ENCODE data around the gene GAGE10.
A peak's percentile ranks its signal among the peaks of the same experiment; 100 is the strongest.
"Not testable (repeated sequence)": the region's sequence is repeated elsewhere in the genome, so short reads cannot be mapped to it uniquely, and the experiment has no call there.

GAGE10 gene

DNA sequence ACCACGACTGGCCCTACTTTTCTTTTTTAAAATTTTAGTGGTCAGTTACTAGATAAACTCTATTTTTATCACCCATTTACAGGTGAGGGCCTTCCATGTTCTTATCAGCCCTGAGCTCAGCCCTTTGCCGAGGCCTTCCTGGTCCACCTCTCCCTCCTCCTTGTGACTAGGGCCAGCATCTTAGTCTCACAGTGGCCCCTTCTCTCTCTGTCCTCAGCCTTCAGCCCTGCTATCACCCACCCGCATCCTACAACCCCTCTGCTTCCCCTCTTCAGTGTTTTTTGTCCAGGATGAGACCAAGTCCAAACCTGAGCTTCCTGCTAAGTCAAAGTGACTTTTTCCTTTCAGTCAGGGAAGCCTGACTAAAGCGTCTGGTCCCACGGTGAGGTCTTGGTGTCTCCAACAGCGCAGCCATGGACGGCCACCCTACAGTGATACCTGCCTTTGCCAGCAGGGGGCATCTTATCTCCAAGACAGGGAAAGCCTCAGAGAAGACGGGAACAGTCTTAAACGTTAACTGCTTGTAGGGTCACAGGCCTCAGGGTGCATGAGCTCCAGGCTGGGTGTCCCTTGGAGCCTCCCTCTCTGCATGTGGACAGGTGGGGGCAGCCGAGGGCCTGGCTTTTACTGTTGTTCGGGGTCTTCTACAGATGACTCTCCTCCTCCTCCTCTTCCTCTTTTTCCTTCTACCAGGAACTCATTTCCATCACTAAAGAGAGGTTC, 11.7 kb upstream of the GAGE10 start:
- Histone ChIP-seq H3K9me3 (ENCODE audit: control insufficient read depth, low read length) (no peaks in the 10 kb centered on the region), H3K4me1 (ENCODE audit: control insufficient read depth, insufficient read depth, low read length, poor library complexity, severe bottlenecking) (peaks cover 6% of the 10 kb centered on the region), H3K36me3 (ENCODE audit: control insufficient read depth, insufficient read depth, low read length) (no peaks in the 10 kb centered on the region), H3K4me3 (ENCODE audit: insufficient read depth, low read depth, low read length, poor library complexity, severe bottlenecking) (no peak overlapping the region), H3K27ac (ENCODE audit: insufficient read depth, low read length, poor library complexity, severe bottlenecking) (no peak overlapping the region), H3K27me3 (replicated peaks; ENCODE audit: control insufficient read depth, insufficient read depth, low read length, poor library complexity, severe bottlenecking) (no peaks in the 10 kb centered on the region)
- peak; percentile 25 to 46 (median 35) for DNase-seq

DNA sequence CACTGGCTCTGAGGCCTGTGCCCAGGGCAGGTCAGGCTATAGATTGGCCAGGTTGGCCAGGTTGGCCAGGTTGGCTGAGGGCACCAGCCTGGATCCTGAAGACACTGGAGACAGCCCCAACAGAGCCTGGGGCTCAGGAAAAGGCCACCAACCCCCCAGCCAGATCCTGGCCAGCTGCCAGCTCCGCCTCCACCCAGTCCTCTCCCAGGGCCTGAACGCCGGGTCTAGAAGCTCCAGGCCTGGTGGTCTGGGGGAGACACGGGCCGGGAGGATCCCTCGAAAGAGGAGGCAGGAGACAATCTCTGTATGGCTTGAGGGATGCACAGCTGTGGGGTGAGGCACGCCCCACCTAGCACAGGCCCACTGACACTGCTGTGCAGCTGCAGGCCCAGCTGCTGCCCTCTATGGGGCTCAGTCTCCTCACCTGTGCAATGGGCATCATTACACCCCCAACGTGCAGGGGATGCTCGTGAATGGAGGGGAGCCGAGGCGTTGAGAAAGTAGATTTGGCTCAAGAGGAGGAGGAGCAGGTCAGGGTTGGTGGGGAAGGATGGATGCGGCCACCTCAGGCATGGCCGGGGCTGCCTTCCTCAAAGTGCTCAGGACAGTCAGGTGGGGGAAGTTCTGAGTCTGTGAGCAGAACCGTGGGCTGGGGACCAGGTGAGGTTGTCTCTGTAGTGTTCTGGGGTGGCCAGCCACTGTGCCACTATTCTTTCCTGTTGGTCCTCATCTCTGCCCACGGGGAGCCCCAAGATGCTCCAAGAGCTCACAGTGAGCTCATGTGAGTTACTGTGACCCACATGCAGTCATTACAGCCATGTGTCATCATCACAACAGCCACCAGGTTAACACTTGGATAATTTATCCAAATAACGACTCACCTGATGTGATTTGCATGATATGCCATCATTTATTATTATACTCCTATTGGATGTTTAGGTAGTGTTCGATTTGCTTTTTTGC, 10.8 kb upstream of the GAGE10 start:
- Histone ChIP-seq H3K9me3 (ENCODE audit: control insufficient read depth, low read length) (no peaks in the 10 kb centered on the region), H3K27ac (ENCODE audit: insufficient read depth, low read length, poor library complexity, severe bottlenecking) (no peak overlapping the region), H3K36me3 (ENCODE audit: control insufficient read depth, insufficient read depth, low read length) (no peaks in the 10 kb centered on the region), H3K27me3 (replicated peaks; ENCODE audit: control insufficient read depth, insufficient read depth, low read length, poor library complexity, severe bottlenecking) (no peaks in the 10 kb centered on the region), H3K4me1 (ENCODE audit: control insufficient read depth, insufficient read depth, low read length, poor library complexity, severe bottlenecking) (peaks cover 6% of the 10 kb centered on the region), H3K4me3 (ENCODE audit: insufficient read depth, low read depth, low read length, poor library complexity, severe bottlenecking) (no peak overlapping the region)
- no peak for DNase-seq

DNA sequence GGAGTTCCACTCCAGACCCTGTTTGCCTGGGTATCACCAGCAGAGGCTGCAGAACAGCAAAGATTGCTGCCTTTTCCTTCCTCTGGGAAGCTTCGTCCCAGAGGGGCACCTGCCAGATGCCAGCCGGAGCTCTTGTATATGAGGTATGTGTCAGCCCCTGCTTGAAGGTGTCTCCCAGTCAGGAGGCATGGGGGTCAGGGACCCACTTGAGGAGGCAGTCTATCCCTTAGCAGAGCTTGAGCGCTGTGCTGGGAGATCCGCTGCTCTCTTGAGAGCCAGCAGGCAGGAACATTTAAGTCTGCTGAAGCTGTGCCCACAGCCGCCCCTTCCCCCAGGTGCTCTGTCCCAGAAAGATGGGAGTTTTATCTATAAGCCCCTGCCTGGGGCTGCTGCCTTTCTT, 4.2 kb upstream of the GAGE10 start:
- H3K9me3 ChIP-seq (ENCODE audit: control insufficient read depth, low read length); H3K4me3 ChIP-seq (ENCODE audit: insufficient read depth, low read depth, low read length, poor library complexity, severe bottlenecking); H3K36me3 ChIP-seq (ENCODE audit: control insufficient read depth, insufficient read depth, low read length); DNase-seq; H3K27me3 ChIP-seq (replicated peaks; ENCODE audit: control insufficient read depth, insufficient read depth, low read length, poor library complexity, severe bottlenecking); H3K4me1 ChIP-seq (ENCODE audit: control insufficient read depth, insufficient read depth, low read length, poor library complexity, severe bottlenecking); H3K27ac ChIP-seq (ENCODE audit: insufficient read depth, low read length, poor library complexity, severe bottlenecking): not testable (repeated sequence)

DNA sequence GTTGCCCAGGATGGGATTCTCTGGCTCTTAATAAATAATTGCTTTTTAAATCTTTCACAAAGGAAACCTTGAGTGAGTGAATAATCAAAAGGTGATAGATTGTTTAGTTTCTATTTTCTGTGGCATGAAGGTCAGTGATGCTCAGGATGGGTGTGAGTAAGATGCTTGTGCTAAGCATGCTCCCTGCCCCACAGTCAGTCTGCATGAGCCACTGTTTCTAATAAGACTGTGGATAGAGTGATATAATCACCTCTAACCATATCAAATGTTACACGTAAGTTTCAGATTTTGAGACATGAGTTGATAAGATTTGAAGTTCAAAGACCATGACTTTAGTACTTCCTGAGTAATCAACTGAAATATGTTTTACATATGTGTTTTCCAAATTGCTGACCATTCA, 2.7 kb upstream of the GAGE10 start:
- Histone ChIP-seq H3K4me1 (ENCODE audit: control insufficient read depth, insufficient read depth, low read length, poor library complexity, severe bottlenecking) (no peaks in the 10 kb centered on the region), H3K9me3 (ENCODE audit: control insufficient read depth, low read length) (no peaks in the 10 kb centered on the region), H3K4me3 (ENCODE audit: insufficient read depth, low read depth, low read length, poor library complexity, severe bottlenecking) (no peak overlapping the region), H3K27ac (ENCODE audit: insufficient read depth, low read length, poor library complexity, severe bottlenecking) (no peak overlapping the region), H3K36me3 (ENCODE audit: control insufficient read depth, insufficient read depth, low read length) (no peaks in the 10 kb centered on the region), H3K27me3 (replicated peaks; ENCODE audit: control insufficient read depth, insufficient read depth, low read length, poor library complexity, severe bottlenecking) (no peaks in the 10 kb centered on the region)
- DNase-seq, result no peak

DNA sequence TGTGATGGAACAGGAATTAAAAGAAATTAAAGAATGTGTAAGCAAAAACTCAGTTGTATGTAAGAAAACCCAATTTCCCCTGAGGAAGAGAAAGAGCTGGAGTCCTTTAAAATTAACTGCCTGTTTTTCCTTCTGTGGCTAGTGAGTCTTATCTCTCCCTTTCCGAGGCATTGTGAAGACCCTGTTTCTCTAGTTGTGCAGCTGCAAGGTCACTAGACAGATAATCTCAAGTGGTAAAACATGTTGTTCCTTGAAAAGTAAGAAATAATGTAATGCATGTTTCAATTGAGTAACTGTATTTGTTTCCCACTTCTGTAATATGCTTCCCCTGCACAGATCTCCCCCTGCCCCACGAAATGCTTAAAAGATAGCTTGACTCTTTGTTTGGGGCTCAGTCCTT, 4.3 kb downstream of the GAGE10 start:
- DNase-seq; H3K27ac ChIP-seq (ENCODE audit: insufficient read depth, low read length, poor library complexity, severe bottlenecking); H3K9me3 ChIP-seq (ENCODE audit: control insufficient read depth, low read length); H3K4me1 ChIP-seq (ENCODE audit: control insufficient read depth, insufficient read depth, low read length, poor library complexity, severe bottlenecking); H3K36me3 ChIP-seq (ENCODE audit: control insufficient read depth, insufficient read depth, low read length); H3K4me3 ChIP-seq (ENCODE audit: insufficient read depth, low read depth, low read length, poor library complexity, severe bottlenecking); H3K27me3 ChIP-seq (replicated peaks; ENCODE audit: control insufficient read depth, insufficient read depth, low read length, poor library complexity, severe bottlenecking): not testable (repeated sequence)

DNA sequence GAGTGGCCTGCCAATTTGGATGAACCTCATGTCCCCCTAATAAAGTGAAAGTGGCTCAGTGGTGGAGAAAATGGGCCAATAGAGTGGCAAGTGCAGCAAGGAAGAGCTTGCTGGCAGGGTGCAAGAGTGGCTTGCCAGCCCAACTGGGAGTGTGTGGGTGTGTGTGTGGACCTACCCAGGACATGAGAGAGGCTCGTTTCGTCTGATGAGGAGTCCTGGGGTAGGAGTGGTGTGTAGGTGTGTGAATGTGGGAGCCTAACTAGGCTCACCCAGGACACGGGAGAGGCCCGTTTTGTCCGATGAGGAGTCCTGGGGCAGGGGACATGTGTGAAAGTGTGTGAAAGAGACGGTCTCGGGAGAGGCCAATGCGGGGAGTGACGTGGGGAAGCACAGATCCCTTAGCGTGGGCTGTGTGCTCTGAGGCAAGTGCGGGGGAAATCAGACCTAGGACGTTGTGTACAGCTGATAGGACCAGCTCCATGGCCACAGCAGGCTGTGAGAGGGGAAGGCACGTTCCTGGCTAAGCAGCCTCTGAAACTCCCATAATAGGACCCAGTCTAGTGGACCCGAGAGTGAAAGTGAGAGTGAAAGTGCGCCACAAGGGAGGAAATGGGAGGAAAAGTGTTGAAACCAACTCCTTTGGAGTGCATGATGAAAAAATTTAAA, 5.3 kb downstream of the GAGE10 start:
- Histone ChIP-seq H3K36me3 (ENCODE audit: control insufficient read depth, insufficient read depth, low read length) (no peaks in the 10 kb centered on the region), H3K4me1 (ENCODE audit: control insufficient read depth, insufficient read depth, low read length, poor library complexity, severe bottlenecking) (peaks cover 5% of the 10 kb centered on the region), H3K27ac (ENCODE audit: insufficient read depth, low read length, poor library complexity, severe bottlenecking) (peak overlapping the region; percentile 47), H3K27me3 (replicated peaks; ENCODE audit: control insufficient read depth, insufficient read depth, low read length, poor library complexity, severe bottlenecking) (no peaks in the 10 kb centered on the region), H3K9me3 (ENCODE audit: control insufficient read depth, low read length) (no peaks in the 10 kb centered on the region), H3K4me3 (ENCODE audit: insufficient read depth, low read depth, low read length, poor library complexity, severe bottlenecking) (peak overlapping the region; percentile 42)
- DNase-seq, result no peak

DNA sequence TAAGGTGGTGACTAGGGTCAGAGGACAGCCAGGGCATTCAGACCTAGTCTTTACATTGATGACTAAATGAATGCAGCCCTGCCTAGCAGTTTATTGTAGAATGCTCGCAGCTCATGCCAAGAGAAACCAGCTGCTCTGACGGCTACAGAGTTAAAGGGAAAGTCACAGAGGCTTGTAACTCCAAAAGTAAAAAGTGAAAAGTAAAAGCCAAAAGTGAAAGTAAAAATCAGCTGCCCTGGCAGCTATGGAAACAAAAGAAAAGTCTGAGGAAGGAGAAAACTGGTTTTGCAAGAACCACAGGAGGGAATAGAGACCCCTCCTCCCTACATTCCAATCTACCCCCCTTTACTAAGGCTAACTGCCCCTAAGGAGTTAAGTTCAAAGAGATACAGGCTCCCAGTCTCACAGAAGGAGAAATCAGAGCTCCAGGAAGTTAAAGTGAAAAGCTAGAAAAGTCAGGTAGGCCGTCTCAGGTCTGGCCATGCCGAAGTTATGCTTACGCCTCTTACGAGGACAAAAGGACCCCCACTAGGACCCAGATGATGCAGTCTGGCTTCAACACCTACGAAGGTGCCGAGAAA, 6.0 kb downstream of the GAGE10 start:
- H3K27me3 ChIP-seq (replicated peaks; ENCODE audit: control insufficient read depth, insufficient read depth, low read length, poor library complexity, severe bottlenecking), result no peaks in the 10 kb centered on the region
- H3K9me3 ChIP-seq (ENCODE audit: control insufficient read depth, low read length), result no peaks in the 10 kb centered on the region
- H3K4me1 ChIP-seq (ENCODE audit: control insufficient read depth, insufficient read depth, low read length, poor library complexity, severe bottlenecking), result peaks cover 5% of the 10 kb centered on the region
- no peak for DNase-seq
- H3K36me3 ChIP-seq (ENCODE audit: control insufficient read depth, insufficient read depth, low read length), result no peaks in the 10 kb centered on the region
- peak overlapping the region; percentile 42 for H3K4me3 ChIP-seq (ENCODE audit: insufficient read depth, low read depth, low read length, poor library complexity, severe bottlenecking)
- peak overlapping the region; percentile 47 for H3K27ac ChIP-seq (ENCODE audit: insufficient read depth, low read length, poor library complexity, severe bottlenecking)

DNA sequence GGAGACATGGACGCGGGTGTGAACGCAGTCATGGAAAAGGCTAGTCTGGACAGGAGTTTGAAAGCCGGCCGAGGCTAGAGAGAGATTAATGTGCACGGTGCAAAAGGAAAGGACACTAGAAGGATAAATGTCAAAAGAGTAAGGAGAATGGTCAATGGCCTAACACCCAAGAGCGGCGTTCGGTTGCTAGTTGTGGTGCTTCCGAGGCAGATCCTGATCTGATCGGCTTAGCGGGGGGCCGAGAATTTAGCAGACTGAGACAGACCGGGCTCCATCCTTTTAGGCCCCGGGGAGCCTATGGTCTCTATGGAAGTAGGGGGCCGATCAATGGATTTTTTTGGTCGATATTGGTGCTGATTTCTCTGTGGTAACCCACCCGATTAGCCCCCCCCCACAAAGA, 6.9 kb downstream of the GAGE10 start:
- no peaks in the 10 kb centered on the region for H3K36me3 ChIP-seq (ENCODE audit: control insufficient read depth, insufficient read depth, low read length)
- no peaks in the 10 kb centered on the region for H3K27me3 ChIP-seq (replicated peaks; ENCODE audit: control insufficient read depth, insufficient read depth, low read length, poor library complexity, severe bottlenecking)
- H3K4me1 ChIP-seq (ENCODE audit: control insufficient read depth, insufficient read depth, low read length, poor library complexity, severe bottlenecking), result peaks cover 5% of the 10 kb centered on the region
- H3K4me3 ChIP-seq (ENCODE audit: insufficient read depth, low read depth, low read length, poor library complexity, severe bottlenecking), result no peak overlapping the region
- H3K9me3 ChIP-seq (ENCODE audit: control insufficient read depth, low read length), result no peaks in the 10 kb centered on the region
- H3K27ac ChIP-seq (ENCODE audit: insufficient read depth, low read length, poor library complexity, severe bottlenecking), result no peak overlapping the region
- no peak for DNase-seq

DNA sequence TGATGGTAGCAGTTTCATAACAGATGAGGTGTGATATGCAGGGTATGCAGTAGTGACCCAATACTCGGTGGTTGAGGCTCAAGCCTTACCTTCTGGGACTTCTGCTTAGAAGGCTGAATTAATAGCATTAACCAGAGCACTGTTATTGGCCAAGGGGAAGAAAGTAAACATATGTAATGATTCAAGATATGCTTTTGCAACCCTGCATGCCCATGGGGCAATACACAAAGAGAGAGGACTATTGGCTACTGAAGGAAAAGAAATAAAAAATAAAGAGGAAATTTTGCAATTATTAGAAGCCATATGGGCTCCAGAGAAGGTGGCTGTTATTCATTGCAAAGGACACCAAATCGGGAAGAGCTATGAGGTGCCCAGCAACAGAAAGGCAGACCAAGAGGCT, 8.7 kb downstream of the GAGE10 start:
- no peaks in the 10 kb centered on the region for H3K9me3 ChIP-seq (ENCODE audit: control insufficient read depth, low read length)
- H3K27me3 ChIP-seq (replicated peaks; ENCODE audit: control insufficient read depth, insufficient read depth, low read length, poor library complexity, severe bottlenecking), result no peaks in the 10 kb centered on the region
- no peak overlapping the region for H3K4me3 ChIP-seq (ENCODE audit: insufficient read depth, low read depth, low read length, poor library complexity, severe bottlenecking)
- no peak overlapping the region for H3K27ac ChIP-seq (ENCODE audit: insufficient read depth, low read length, poor library complexity, severe bottlenecking)
- no peak for DNase-seq
- H3K4me1 ChIP-seq (ENCODE audit: control insufficient read depth, insufficient read depth, low read length, poor library complexity, severe bottlenecking), result peaks cover 5% of the 10 kb centered on the region
- H3K36me3 ChIP-seq (ENCODE audit: control insufficient read depth, insufficient read depth, low read length), result no peaks in the 10 kb centered on the region
